ENCODE data around the gene ENPP5.
"Not testable (repeated sequence)": the region's sequence is repeated elsewhere in the genome, so short reads cannot be mapped to it uniquely, and the experiment has no call there.

The ENPP5 gene

GRCh38 chr6:46135176-46135575, 35.6 kb downstream of the ENPP5 start:
- no peak for ATAC-seq
- TF ChIP-seq CSDC2 (CRISPR knock-in tag; IDR thresholded peaks at IDR 0.05) (no peak), ZNF8 (CRISPR knock-in tag; IDR thresholded peaks at IDR 0.05) (no peak), POU6F1 (CRISPR knock-in tag; IDR thresholded peaks at IDR 0.05; ENCODE audit: borderline replicate concordance, low read depth) (no peak), ARNTL (CRISPR knock-in tag; IDR thresholded peaks at IDR 0.05; ENCODE audit: borderline replicate concordance, low read depth) (no peak), TCF4 (CRISPR knock-in tag; IDR thresholded peaks at IDR 0.05; ENCODE audit: borderline replicate concordance) (no peak), RARB (CRISPR knock-in tag; IDR thresholded peaks at IDR 0.05) (no peak), PPARA (CRISPR knock-in tag; IDR thresholded peaks at IDR 0.05; ENCODE audit: borderline replicate concordance) (no peak), GLIS3 (CRISPR knock-in tag; IDR thresholded peaks at IDR 0.05) (no peak), ZC3H10 (CRISPR knock-in tag; IDR thresholded peaks at IDR 0.05) (no peak), SNAI2 (CRISPR knock-in tag; IDR thresholded peaks at IDR 0.05) (no peak), OSR1 (CRISPR knock-in tag; IDR thresholded peaks at IDR 0.05) (no peak), ZNF565 (CRISPR knock-in tag; conservative IDR thresholded peaks at IDR 0.05; ENCODE audit: low read depth) (no peak)
- TF ChIP-seq, protein P1, sequence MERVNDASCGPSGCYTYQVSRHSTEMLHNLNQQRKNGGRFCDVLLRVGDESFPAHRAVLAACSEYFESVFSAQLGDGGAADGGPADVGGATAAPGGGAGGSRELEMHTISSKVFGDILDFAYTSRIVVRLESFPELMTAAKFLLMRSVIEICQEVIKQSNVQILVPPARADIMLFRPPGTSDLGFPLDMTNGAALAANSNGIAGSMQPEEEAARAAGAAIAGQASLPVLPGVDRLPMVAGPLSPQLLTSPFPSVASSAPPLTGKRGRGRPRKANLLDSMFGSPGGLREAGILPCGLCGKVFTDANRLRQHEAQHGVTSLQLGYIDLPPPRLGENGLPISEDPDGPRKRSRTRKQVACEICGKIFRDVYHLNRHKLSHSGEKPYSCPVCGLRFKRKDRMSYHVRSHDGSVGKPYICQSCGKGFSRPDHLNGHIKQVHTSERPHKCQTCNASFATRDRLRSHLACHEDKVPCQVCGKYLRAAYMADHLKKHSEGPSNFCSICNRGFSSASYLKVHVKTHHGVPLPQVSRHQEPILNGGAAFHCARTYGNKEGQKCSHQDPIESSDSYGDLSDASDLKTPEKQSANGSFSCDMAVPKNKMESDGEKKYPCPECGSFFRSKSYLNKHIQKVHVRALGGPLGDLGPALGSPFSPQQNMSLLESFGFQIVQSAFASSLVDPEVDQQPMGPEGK (CRISPR knock-in tag; IDR thresholded peaks at IDR 0.05; ENCODE audit: borderline replicate concordance), result no peak
- TF ChIP-seq, protein P2, sequence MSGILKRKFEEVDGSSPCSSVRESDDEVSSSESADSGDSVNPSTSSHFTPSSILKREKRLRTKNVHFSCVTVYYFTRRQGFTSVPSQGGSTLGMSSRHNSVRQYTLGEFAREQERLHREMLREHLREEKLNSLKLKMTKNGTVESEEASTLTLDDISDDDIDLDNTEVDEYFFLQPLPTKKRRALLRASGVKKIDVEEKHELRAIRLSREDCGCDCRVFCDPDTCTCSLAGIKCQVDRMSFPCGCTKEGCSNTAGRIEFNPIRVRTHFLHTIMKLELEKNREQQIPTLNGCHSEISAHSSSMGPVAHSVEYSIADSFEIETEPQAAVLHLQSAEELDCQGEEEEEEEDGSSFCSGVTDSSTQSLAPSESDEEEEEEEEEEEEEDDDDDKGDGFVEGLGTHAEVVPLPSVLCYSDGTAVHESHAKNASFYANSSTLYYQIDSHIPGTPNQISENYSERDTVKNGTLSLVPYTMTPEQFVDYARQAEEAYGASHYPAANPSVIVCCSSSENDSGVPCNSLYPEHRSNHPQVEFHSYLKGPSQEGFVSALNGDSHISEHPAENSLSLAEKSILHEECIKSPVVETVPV (CRISPR knock-in tag; IDR thresholded peaks at IDR 0.05), result no peak

DNA sequence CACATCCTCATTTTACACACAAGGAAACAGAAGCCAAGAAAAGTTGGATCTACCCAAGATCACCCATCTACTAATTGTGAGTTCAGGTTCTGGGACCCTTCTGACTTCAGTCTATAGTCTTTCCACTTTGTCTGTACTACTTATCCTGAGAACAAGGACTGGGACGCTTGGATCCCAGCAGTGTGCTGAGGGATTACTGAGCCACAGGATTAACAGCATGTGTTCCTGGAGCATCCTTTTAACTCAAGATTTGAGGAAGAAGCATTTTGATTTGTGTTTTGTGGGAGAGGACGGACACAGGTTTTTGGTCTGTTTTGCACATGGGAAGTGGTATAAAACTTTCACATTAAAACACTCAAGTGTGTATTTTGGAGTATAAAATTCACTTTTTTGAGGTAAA, 36.6 kb downstream of the ENPP5 start:
- TF ChIP-seq ARNTL (CRISPR knock-in tag; IDR thresholded peaks at IDR 0.05; ENCODE audit: borderline replicate concordance, low read depth), result no peak
- TF ChIP-seq, protein P2 (CRISPR knock-in tag; IDR thresholded peaks at IDR 0.05), result no peak
- TF ChIP-seq, protein P1 (CRISPR knock-in tag; IDR thresholded peaks at IDR 0.05; ENCODE audit: borderline replicate concordance), result no peak
- TF ChIP-seq ISL1 (CRISPR knock-in tag; IDR thresholded peaks at IDR 0.05), result no peak
- TF ChIP-seq ZFP30 (CRISPR knock-in tag; IDR thresholded peaks at IDR 0.05), result no peak
- no peak for TF ChIP-seq RARB (CRISPR knock-in tag; IDR thresholded peaks at IDR 0.05)
- TF ChIP-seq POU6F1 (CRISPR knock-in tag; IDR thresholded peaks at IDR 0.05; ENCODE audit: borderline replicate concordance, low read depth), result no peak
- TF ChIP-seq BACH2 (CRISPR knock-in tag; IDR thresholded peaks at IDR 0.05; ENCODE audit: borderline replicate concordance), result no peak
- TF ChIP-seq ZNF8 (CRISPR knock-in tag; IDR thresholded peaks at IDR 0.05), result no peak
- TF ChIP-seq ESRRG (CRISPR knock-in tag; IDR thresholded peaks at IDR 0.05), result no peak
- TF ChIP-seq PPARA (CRISPR knock-in tag; IDR thresholded peaks at IDR 0.05; ENCODE audit: borderline replicate concordance), result no peak
- TF ChIP-seq ZNF70 (CRISPR knock-in tag; IDR thresholded peaks at IDR 0.05), result no peak
- ATAC-seq, result no peak

- not testable (repeated sequence) for ATAC-seq
Measured at GRCh38 chr6:46131291-46131690, 39.5 kb downstream of the ENPP5 start.

All from SK-N-SH treated with all-trans-retinoic acid at 6 μM for 48 hours (cell line).